Inferior parietal cortex (tissue), 1 donor: Measurements from ENCODE around the gene ZNF221.

Experiments
- DNase-seq: peaks from one replicate; pipeline ENCODE4 v3.0.0-alpha.2; 2016; ENCODE audit errors: extremely low spot score

ZNF221 gene

DNA sequence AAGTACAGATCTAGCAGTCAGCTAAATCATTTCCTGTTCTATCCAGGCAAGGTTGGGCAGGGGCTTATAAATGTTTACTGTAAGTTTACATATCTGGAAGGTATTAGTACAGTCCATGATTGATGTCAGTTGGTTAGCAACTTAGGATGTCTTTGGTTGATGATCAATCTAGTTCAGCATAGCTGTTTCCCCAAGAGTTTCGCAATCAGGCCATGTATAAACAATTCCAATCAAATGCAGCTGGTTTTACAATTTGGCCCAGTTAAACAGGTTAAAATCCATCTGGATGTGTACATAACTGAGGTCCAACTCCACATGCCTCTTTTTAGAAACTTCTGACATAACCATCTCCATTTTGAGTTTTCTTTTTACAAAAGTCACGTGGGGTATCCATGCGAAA is 6.9 kb downstream of the ZNF221 start:
- no peak for DNase-seq

DNA sequence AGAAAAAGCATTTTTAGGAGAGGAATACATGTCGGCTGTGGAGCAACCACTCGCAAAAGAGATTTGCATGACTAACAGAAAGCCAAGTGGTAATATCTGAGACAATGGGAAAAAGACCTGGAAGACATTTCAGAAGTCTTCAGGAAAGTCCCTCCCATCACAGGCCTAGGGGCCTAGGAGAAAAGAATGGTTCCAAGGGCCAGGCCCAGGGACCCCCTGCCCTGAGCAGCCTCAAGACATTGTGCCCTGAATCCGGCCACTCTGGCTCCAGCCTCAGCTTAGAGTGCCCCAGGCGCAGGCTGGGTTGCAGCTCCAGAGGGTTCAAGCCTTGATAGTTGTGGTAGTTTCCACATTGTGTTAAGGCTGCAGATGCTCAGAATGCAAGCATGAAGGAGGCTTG is 9.4 kb downstream of the ZNF221 start:
- DNase-seq: no peak

DNA sequence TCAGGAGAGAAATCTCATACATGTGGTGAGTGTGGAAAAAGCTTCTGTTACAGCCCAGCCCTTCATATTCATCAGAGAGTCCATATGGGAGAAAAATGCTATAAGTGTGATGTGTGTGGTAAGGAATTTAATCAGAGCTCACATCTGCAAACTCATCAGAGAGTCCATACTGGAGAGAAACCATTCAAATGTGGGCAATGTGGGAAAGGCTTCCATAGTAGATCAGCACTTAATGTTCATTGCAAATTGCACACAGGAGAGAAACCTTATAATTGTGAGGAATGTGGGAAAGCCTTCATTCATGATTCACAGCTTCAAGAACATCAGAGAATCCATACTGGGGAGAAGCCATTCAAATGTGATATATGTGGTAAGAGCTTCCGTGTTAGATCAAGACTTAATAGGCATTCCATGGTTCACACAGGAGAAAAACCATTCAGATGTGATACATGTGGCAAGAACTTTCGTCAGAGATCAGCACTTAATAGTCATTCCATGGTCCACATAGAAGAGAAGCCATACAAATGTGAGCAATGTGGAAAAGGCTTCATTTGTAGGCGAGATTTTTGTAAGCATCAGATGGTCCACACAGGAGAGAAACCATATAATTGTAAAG is 15.2 kb downstream of the ZNF221 start:
- no peak for DNase-seq

DNA sequence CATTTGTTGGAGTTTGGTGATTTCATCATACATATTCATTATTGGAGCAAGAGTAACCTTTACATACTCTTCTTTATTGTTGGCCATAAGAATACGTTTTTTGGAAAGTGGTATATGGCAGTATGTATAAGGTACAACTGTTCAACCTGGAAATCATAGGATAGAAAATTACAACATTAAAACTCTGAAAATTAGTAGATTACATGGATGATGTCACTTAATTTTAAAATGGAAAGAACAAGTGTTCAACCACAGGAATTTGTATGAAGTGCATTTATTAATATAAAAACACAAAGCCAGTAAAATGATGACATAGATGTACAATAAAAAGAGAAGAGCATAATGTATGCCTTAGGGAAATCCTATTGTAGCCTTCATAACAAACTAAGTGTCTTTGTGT is 25.7 kb downstream of the ZNF221 start:
- no peak for DNase-seq

DNA sequence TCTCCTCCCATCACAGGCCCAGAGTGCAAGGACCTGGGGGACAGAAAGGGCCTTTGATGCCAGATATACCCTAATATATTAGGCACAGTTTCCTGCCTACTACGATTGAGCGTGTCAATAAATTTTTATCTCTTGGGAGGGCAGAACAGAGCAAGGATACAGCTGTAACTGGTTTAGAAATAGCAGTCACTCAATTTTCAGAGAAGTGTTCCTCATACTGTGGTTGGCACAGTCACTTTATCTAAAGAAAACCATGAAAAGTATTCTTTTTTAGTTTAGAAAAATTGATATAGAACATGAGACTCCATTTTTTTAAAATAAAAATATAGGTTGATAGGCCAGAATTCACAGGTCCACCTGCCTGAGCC is 32.5 kb downstream of the ZNF221 start:
- no peak for DNase-seq

- DNase-seq: peak; percentile 97
These were observed 33.1 kb downstream of the ZNF221 start, which contains the start of gene ZNF155 for GRCh38 chr19:43983912-43984686. TSS of gene ZNF155 (plus strand) at chr19:43984188. CDS start at chr19:43988544, 4,356 bp downstream.

- no peak for DNase-seq
These were observed 33.6 kb downstream of the ZNF221 start for GRCh38 chr19:43984687-43985000.

GRCh38 chr19:43997631-43998290 is 46.7 kb downstream of the ZNF221 start:
- no peak for DNase-seq

DNA sequence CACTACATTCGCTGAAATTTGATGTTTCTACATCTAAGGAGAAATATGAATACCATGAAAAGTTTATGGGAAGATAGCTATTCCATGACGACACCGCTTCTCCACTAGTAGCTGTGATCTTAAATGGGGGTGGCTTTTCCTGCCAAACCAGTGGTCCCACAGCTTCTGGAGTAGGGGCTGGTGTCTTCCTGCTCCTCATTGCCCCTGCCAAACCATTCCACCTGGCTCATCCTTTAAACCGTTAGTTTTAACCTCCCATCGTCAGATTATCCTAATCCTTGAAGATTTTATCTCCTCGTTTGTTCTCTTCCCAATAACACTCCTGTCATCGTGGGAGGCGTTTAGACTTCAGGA is 51.2 kb downstream of the ZNF221 start:
- DNase-seq: no peak

DNA sequence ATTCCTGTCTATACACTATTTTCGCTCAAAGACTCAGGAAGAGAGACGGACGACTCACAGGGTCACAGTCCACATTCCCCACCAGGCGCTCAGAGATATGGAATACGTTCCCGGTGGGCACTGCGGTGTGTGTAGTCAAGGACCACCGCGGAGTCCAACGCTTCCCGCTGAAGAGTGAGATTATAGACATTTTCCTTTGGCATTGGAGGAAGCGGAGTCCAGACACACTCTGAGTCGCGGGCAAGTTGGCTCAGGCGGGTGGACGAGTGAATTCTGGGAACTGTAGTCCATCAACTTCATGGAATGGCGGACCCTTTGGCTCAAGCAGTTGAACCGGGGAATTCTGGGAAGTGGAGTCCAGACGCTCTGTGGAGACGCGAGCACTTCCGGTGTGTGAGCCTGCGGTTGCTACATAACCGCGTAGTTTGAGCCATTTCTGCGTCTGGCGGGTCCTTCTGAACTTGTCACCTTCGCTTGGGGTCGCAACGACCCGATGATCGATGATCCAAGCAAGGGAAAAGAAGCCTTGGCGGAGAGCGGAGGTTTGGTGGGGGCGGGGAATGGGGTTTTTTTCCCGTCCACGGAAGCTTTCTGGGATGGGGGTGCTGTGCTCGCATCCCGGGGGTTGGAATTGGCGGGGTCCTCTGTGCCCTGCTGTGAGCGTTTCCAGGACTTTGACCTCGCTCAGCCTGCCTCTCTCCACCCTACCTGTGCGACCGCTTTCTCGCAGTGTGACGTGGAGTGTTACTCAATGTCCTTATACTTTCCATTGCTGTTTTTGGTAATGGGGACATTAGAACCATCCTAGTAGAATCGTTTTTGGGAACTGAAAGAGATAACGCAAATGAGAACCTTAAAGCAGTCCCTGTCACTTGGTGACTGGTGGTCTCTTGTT is 51.8 kb downstream of the ZNF221 start, which contains the start of gene ZNF230:
Gene ZNF230, plus strand, starts transcription at position 392 of the 895 bp plus-strand sequence. CDS start 4,122 bp downstream, outside the sequence.
- peak; percentile 99 for DNase-seq

- DNase-seq: peak; percentile 13
These were observed 52.5 kb downstream of the ZNF221 start for GRCh38 chr19:44003461-44004009.

GRCh38 chr19:44005973-44006372 is 54.9 kb downstream of the ZNF221 start:
- no peak for DNase-seq

GRCh38 chr19:44007473-44007872 is 56.4 kb downstream of the ZNF221 start:
- no peak for DNase-seq

DNA sequence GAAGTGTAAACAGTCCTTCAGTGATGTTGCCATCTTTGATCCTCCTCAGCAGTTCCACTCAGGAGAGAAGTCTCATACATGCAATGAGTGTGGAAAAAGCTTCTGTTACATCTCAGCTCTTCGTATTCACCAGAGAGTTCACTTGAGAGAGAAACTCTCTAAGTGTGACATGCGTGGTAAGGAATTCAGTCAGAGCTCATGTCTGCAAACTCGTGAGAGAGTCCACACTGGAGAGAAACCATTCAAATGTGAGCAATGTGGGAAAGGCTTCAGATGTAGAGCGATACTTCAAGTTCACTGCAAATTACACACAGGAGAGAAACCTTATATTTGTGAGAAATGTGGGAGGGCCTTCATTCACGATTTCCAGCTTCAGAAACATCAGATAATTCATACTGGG is 59.4 kb downstream of the ZNF221 start:
- no peak for DNase-seq
